ENCODE data around the gene TRIM60.
"Not testable (repeated sequence)": the region's sequence is repeated elsewhere in the genome, so short reads cannot be mapped to it uniquely, and the experiment has no call there.

The TRIM60 gene

DNA sequence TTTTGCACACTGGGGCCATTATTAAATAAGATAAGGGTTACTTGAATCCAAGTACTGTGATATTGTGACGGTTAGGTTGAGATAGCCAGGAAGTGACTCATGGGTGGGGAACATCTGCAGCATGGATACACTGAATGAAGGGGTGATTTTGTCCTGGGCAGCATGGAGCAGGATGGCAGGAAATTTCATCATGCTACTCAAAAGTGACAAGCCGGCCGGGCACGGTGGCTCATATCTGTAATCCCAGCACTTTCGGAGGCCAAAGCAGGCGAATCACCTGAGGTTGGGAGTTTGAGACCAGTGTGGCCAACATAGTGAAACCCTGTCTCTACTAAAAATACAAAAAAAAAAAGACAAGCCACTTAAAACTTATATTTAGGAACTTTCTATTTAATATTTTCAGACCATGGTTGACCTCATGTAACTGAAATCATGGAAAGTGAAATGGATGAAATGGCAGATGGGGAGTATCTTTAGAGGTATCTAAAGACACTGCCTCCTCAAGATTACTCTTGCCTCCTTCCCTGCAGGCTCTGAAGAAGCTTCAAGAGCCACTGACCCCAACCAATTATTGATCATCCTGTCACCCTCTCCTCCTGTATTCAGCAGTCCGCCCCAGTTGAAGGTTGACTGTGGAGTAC lies 3.9 kb upstream of the TRIM60 start:
- no peak overlapping the region for H3K4me3 ChIP-seq (ENCODE audit: low read depth, low read length)
- no peak for DNase-seq (ENCODE audit: low read depth)

DNA sequence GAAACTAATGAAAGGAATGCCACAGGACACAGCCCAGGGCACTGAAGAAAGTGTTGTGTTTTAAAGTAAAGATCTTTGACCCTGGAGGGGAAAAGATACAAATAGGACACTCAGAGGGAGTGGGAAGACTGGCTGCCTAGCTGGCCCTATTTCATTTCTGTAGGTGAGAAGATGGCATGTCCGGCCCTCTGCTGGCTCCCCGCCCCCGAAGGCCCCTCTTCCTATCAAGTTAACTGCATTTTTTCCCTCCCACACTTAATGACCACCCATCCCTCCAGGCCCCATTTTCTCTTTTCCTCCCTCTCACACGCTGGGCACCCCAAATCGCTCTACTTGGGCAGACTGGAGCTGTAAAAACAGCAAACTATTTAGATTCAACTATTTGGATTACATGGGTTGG lies 16.4 kb downstream of the TRIM60 start:
- H3K4me3 ChIP-seq (ENCODE audit: low read depth, low read length), result no peak overlapping the region
- no peak for DNase-seq (ENCODE audit: low read depth)

DNA sequence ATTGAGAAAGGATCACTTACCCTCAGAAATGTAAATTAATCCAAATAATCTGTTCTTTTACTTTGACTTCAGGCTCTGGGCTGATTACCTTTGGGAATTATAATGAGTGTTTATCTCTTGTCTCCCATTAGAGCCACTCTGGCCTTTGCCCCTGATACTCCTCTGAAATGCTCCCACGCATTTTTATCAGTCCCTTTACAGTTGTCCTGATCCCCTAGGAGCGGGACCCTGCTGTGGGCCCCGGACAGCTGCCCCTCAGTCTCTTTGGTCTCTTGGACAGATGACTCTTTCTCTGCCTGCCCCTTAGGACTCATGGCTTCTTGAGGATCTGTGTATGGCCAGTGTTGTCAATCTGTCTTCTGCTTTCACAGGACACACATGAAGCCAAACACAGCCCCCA lies 20.8 kb downstream of the TRIM60 start:
- no peak for DNase-seq (ENCODE audit: low read depth)
- no peak overlapping the region for H3K4me3 ChIP-seq (ENCODE audit: low read depth, low read length)

DNA sequence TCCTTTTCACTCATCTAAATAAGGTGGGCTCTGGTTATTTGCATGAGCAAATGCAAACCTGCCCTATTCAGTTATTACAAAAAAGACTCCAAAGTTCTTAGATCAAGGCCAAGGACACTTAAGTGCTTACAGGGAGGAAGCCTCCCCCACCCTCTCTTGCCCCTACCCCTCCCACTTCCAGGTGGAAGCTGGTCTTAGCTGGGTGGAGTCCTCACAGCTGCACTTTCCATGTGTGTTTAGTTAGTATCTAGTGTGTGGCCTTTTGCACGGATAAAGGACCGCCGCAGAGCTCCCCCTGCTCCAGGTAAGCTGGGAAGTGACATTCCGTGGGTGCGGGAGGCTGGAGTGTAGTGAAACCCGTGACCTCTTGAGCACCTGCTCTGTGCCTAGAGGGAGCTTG lies 21.8 kb downstream of the TRIM60 start, which contains the start of gene TRIM75:
Gene TRIM75, plus strand, starts transcription at position 222 of the 400 bp plus-strand sequence. CDS start 5,282 bp downstream, outside the sequence.
- no peak within 1 kb of the TSS for H3K4me3 ChIP-seq (ENCODE audit: low read depth, low read length)
- no peak for DNase-seq (ENCODE audit: low read depth)

DNA sequence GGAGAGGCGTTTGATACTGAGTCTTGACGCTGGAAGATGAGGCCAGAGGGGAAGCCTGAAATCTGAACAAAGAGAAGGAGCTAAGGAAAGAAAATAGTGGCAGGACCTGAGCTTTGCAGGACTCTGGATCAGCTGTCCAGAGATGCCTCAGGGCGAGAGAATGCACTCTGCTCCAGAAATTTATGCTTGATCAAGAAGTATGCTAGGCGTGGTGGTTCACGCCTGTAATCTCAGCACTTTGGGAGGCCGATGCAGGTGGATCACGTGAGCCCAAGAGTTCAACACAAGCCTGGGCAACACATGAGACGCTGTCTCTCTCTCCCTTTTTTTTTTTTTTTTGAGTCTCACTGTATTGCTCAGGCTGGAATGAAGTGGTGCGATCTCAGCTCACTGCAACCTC lies 23.8 kb downstream of the TRIM60 start:
- DNase-seq (ENCODE audit: low read depth), result no peak
- H3K4me3 ChIP-seq (ENCODE audit: low read depth, low read length), result no peak overlapping the region

DNA sequence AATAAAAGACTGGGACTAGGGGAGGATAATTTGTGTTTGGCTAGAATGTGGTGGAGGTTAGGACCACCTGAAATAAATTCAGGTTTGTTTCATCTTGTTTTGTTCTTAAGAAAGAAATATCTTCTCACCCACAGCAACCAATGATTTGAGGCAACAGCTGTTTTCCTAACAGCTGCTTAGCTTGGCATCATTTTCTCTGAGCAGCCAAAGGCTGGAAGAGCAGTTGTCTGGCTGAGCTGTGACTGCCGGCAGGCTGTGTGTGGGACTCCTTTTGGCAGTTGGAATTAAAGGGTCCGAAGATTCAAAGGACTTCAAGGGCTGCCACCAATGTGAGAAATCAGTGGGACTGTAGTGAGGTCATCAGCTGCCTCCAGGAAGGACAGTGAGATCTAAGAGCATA lies 26.9 kb downstream of the TRIM60 start:
- DNase-seq (ENCODE audit: low read depth), result no peak
- H3K4me3 ChIP-seq (ENCODE audit: low read depth, low read length), result no peak overlapping the region

DNA sequence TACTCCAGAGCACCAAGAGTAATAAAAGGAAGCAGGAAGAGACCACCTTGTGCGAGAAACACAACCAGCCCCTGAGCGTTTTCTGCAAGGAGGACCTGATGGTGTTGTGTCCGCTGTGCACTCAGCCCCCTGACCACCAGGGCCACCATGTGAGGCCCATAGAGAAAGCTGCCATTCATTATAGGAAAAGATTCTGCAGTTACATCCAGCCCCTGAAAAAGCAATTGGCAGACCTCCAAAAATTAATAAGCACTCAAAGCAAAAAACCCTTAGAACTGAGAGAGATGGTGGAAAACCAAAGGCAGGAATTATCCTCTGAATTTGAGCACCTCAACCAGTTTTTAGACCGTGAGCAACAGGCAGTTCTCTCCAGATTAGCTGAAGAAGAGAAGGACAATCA lies 27.6 kb downstream of the TRIM60 start:
- DNase-seq (ENCODE audit: low read depth), result no peak
- no peak overlapping the region for H3K4me3 ChIP-seq (ENCODE audit: low read depth, low read length)

DNA sequence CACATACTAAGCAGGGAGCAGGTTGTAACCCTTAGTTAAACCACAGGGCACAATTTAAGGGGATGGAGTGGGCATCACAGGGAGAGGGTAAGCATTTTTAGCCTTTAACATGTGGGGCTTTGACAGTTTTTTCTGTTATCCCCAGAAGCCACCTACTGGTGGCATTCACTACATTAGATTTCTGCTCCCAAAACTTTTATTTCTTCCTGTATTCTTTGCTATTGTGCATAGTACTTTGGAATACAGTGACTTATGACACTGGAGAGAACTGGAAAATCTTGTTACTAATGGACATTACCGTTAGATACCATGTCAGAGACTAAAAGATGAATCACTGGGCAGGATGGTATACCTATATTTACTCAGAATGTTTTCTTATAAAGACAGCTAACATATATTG lies 29.1 kb downstream of the TRIM60 start:
- H3K4me3 ChIP-seq (ENCODE audit: low read depth, low read length), result no peak overlapping the region
- no peak for DNase-seq (ENCODE audit: low read depth)

DNA sequence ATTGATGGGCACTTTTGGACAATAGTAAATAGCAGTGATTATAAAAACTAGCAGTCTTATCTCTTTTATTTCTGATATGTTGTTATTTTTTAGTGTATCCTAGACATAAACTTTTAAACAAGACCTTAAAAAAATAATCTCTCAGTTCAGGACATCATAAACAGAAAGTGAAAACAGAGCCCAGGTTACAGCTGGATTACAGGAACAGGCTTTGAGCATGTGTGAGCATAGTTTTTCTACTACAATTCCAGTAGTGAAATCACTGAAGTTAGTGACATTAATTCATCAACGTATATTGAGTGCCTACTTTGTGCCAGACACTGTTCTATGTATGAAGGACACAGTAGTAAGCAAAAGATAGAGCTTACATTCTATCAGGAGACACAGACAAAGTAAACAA lies 38.8 kb downstream of the TRIM60 start:
- no peak for DNase-seq (ENCODE audit: low read depth)
- H3K4me3 ChIP-seq (ENCODE audit: low read depth, low read length), result no peak overlapping the region

DNA sequence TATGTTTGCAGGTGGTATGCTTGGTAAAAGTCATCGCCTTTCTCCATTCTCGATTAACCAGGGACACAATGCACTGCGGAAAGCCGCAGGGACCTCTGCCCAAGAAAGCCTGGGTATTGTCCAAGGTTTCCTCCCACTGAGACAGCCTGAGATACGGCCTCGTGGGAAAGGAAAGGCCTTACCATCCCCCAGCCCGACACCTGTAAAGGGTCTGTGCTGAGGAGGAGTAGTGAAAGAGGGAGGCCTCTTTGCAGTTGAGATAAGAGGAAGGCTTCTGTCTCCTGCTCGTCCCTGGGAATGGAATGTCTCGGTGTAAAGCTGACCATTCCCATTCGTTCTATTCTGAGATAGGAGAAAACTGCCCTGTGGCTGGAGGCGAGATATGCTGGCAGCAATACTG lies 41.5 kb downstream of the TRIM60 start:
- H3K4me3 ChIP-seq (ENCODE audit: low read depth, low read length); DNase-seq (ENCODE audit: low read depth): not testable (repeated sequence)

DNA sequence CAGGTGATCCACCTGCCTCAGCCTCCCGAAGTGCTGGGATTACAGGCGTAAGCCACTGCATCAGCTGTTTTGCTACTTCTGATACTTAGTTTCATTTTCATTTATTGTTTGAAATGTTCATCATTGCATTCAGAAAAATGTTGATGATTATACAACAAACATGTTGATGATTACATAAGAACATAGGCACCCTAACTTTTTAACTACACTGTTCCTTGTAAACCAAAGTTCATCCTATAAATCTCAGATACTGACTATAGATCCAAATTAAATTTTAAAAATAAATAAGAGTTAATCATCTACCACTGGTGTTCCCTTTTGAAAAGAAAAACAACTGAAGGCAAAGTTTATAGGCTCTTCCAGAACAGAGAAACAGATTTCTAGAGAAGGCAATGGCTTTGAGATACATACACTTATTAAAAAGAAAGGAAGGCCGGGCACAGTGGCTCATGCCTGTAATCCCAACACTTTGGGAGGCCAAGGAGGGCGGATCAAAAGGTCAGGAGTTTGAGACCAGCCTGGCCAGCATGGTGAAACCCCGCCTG lies 45.3 kb downstream of the TRIM60 start:
- no peak for DNase-seq (ENCODE audit: low read depth)
- H3K4me3 ChIP-seq (ENCODE audit: low read depth, low read length), result no peak overlapping the region

DNA sequence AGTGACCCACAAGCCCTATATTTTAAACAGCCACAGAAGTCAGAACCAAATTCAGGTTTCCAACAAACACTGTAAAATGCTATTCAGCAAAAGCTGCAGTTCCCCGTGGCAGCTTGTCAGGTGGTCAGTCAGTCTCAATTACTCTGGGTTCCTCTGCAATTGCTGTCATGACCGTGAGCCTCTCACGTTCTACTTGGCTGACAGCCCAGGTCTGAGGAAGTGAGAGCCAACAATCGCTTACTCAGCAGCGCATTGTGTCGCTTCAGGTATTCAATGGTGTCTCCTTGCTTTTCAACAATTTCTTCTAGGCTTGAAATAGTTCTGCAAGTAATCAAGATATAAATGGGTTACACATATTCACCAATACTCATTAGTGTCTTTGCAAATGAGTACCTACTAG lies 47.7 kb downstream of the TRIM60 start:
- peak; percentile 28 for DNase-seq (ENCODE audit: low read depth)
- H3K4me3 ChIP-seq (ENCODE audit: low read depth, low read length), result no peak overlapping the region

DNA sequence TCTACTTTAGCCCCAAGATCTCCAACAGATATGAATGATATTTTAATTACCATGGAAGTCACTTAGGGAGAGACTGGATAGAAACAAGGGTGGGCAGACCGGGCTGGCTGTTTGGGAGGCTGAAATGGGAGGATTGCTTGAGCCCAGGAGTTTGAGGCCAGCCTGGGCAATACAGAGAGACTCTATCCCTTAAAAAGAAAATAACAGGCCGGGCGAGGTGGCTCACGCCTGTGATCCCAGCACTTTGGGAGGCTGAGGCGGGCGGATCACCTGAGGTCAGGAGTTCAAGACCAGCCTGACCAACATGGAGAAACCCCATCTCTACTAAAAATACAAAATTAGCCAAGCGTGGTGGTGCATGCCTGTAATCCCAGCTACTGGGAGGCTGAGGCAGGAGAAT lies 53.0 kb downstream of the TRIM60 start:
- not testable (repeated sequence) for DNase-seq (ENCODE audit: low read depth); H3K4me3 ChIP-seq (ENCODE audit: low read depth, low read length)

DNA sequence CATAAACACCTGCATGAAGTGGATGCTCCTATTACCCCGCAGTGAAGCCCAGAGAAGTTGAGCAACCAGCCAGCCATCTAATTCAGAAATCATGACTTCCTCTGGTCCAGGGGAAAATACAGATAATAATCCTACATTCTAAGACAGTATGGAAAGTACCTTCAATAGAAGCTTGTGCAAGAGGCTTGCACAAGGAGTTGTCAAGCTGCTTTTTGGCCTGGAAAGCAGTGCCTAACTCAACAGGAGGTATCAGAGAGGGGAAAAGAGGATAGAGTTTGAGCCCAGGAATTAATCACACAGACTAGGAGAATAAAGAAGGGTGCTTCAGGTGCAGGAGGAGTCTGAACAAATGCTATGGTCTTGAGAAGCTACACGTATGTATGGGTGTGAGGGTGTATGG lies 54.1 kb downstream of the TRIM60 start:
- H3K4me3 ChIP-seq (ENCODE audit: low read depth, low read length), result no peak overlapping the region
- no peak for DNase-seq (ENCODE audit: low read depth)

DNA sequence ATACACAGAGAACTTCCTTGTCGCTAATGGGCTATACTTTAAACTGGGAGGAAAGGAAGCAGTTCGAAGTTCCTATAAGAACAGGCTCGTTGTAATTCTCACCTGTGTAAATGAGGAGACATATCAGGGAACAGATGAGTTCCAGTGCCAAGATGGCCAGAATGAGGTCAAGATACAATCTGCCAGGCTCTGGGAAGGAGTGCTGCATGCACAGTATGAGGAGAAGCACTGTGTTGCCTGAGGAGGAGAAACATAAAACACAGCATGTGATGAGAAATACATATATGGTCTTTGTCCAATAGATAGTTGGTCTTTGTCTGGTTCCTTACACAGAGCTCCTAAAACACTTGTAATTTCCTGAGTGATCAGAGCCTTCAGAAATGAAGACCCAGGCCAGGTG lies 56.6 kb downstream of the TRIM60 start:
- DNase-seq (ENCODE audit: low read depth), result no peak
- H3K4me3 ChIP-seq (ENCODE audit: low read depth, low read length), result no peak overlapping the region

All from skeletal muscle cell (primary cell).